ENCODE results near the gene HOXA3. TPM values are rescaled to one million over a fixed set of nuclear protein-coding genes. Genes with fewer than 3 reads are reported as not detected.

HOXA3 gene
- total RNA-seq, 1 experiment from 2014 or later = 30.2 TPM

- Histone ChIP-seq H3K36me3 (ENCODE audit: control insufficient read depth, insufficient read depth, low read length) (no peaks in the 10 kb centered on the region), H3K9me3 (ENCODE audit: control insufficient read depth, insufficient read depth, low read depth, low read length) (no peaks in the 10 kb centered on the region), H3K27me3 (ENCODE audit: control insufficient read depth, insufficient read depth, low read length) (no peaks in the 10 kb centered on the region), H3K4me1 (ENCODE audit: control insufficient read depth, insufficient read depth, low read length) (peaks cover 56% of the 10 kb centered on the region), H3K27ac (ENCODE audit: low read length) (peak overlapping the region; percentile 99), H3K4me3 (ENCODE audit: low read depth in 2 of 2, low read length in 2 of 2) (peak overlapping the region; percentile 60 to 92)
- POLR2A ChIA-PET = no interaction called here
- intact Hi-C loops (cut with micrococcal nuclease; ENCODE audit: unreplicated experiment) (no loop called here), in situ Hi-C loops (cut with HindIII; ENCODE audit: low pct_unique_long_range_greater_than_20kb, low sequenced_read_pairs) (no loop called here)
- DNase-seq (ENCODE audit: low read depth, low spot score) (no peak), ATAC-seq (no peak)
- no TSS peak for BruUV-seq (replicated peaks)
- TF ChIP-seq POLR2AphosphoS5 (IDR thresholded peaks at IDR 0.05; ENCODE audit: low read depth, low read length) = 0 out of 2 replicates have a peak, but pooled peaks have one; percentile 23
- no peak for TF ChIP-seq TCF7L2 (IDR thresholded peaks at IDR 0.05; ENCODE audit: low read depth, low read length)
- CTCF ChIA-PET = interaction anchor here (0.6 kb wide), 2 partner anchors 23 to 62 kb away, joined by 3 to 4 read pairs; no protein-coding TSS in a partner anchor
These were observed 35.2 kb downstream of the HOXA3 start for GRCh38 chr7:27116962-27117886.

- Histone ChIP-seq H3K4me3 (ENCODE audit: low read depth in 2 of 2, low read length in 2 of 2) (peak overlapping the region; percentile 60 to 92), H3K27me3 (ENCODE audit: control insufficient read depth, insufficient read depth, low read length) (no peaks in the 10 kb centered on the region), H3K27ac (ENCODE audit: low read length) (peak overlapping the region; percentile 99), H3K36me3 (ENCODE audit: control insufficient read depth, insufficient read depth, low read length) (no peaks in the 10 kb centered on the region), H3K4me1 (ENCODE audit: control insufficient read depth, insufficient read depth, low read length) (peaks cover 60% of the 10 kb centered on the region), H3K9me3 (ENCODE audit: control insufficient read depth, insufficient read depth, low read depth, low read length) (no peaks in the 10 kb centered on the region)
- DNase-seq (ENCODE audit: low read depth, low spot score) (no peak), ATAC-seq (no peak)
- ChIA-PET POLR2A (interaction anchor here (3.1 kb wide), 1 partner anchor 19 kb away, joined by 21 read pairs; the partner anchor contains the start of gene HOXA1), CTCF (interaction anchor here (0.6 kb wide), 1 partner anchor 22 kb away, joined by 4 read pairs; no protein-coding TSS in a partner anchor)
- in situ Hi-C loops (cut with HindIII; ENCODE audit: low pct_unique_long_range_greater_than_20kb, low sequenced_read_pairs) (no loop called here), intact Hi-C loops (cut with micrococcal nuclease; ENCODE audit: unreplicated experiment) (no loop called here)
- no peak for TF ChIP-seq SIN3A (IDR thresholded peaks at IDR 0.05; ENCODE audit: borderline replicate concordance, insufficient read depth, low read depth, low read length)
- no peak for TF ChIP-seq REST (IDR thresholded peaks at IDR 0.05; ENCODE audit: insufficient read depth in 1 of 2, low read depth in 2 of 2, low read length in 1 of 2)
- TF ChIP-seq CTCF (IDR thresholded peaks at IDR 0.05) = no peak
- no peak for TF ChIP-seq POLR2AphosphoS5 (IDR thresholded peaks at IDR 0.05; ENCODE audit: low read depth, low read length)
- TF ChIP-seq TCF7L2 (IDR thresholded peaks at IDR 0.05; ENCODE audit: low read depth, low read length) = 0 out of 2 replicates have a peak, but pooled peaks have one; percentile 45
- BruUV-seq (replicated peaks) = TSS peak; percentile 77
These were observed 36.1 kb downstream of the HOXA3 start for GRCh38 chr7:27116031-27116961.
